ENCODE results near the gene FHL1.

DNA sequence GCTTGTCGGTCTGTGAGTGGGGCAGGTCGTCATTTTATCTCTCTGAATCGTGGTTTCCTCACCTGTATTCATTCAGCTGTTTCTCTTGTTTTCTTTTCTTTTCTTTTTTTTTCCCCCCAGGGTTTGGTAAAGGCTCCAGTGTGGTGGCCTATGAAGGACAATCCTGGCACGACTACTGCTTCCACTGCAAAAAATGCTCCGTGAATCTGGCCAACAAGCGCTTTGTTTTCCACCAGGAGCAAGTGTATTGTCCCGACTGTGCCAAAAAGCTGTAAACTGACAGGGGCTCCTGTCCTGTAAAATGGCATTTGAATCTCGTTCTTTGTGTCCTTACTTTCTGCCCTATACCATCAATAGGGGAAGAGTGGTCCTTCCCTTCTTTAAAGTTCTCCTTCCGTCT is 62.4 kb downstream of the FHL1 start:
- TF ChIP-seq POLR2AphosphoS5 (IDR thresholded peaks at IDR 0.05; ENCODE audit: borderline replicate concordance, low read depth, low read length) (no peak), EZH2 (IDR thresholded peaks at IDR 0.05) (no peak)
